Stimulated activated CD8-positive, alpha-beta memory T cell treated with anti-CD3 and anti-CD28 coated beads, Interleukin-2, amount 100 ng/mL, for 48 hours (primary cell): ENCODE measurements around the gene RNF31.

ENCODE experiments used
- DNase-seq, 2 donors: peaks; one replicate each; pipeline ENCODE4 v3.0.0-alpha.2; 2020; ENCODE audit warnings: low read depth in 2 of 2

The RNF31 gene

DNA sequence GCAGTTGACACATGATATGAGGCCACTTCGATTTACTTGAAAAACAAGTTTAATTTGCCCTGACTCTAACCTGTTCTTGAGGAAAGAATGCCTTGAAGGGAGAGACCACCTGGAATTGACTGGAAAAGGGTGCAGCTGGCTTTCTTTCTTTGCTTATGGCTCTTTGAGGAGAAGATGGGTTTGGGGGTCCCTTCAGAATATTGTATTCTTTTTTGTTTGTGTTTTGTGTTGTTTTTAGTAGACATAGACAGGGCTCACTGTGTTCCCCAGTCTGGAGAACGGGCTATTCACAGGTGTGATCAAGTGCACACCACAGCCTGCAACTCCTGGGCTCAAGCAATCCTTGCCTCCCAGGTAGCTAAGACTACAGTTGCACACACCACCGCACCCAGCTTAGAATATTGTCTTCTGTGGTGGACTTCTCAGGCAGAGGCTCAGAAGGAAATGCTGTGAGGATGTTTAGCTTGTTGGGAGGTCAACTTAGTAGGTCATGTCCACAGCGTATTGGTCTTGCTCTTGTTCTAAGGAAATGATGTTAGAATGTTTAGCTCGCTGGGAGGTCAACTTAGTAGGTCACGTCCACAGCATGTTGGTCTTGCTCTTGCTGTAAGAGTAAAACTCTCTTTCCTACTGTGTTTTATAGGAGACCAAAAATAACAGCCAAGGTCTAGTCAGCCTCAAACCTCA lies 31.0 kb upstream of the RNF31 start:
- no peak for DNase-seq

DNA sequence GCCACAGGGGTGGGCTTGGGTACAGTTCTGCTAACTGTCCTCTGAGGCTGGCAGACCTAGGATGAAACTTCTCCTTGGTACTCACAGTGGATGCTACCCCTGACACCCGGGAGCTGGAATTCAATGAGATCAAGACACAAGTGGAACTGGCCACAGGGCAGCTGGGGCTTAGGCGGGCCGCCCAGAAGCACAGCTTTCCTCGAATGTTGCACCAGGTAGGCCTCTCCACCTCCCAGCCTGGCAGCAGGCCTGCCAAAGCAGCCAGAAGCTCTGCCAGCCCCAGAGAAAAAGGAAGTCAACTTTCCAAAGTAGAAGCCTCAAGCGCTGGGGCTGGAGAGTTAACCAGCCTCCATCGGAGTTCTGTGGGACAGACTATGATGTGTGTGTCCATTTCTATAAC lies 30.1 kb upstream of the RNF31 start:
- no peak for DNase-seq

DNA sequence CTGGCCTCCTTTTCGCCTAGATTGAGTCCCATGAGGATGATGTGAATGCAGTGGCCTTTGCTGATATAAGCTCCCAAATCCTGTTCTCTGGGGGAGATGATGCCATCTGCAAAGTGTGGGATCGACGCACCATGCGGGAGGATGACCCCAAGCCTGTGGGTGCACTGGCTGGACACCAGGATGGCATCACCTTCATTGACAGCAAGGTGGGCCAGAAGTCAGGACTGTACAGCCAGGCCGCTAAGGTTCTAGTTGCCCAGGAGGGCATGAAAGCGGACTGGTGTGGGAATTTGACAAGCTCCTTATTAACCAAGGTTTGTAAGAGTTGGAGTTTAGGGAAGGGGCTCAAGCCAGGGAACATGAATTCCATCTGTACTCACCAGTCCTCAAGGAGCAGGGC lies 27.6 kb upstream of the RNF31 start:
- no peak for DNase-seq

DNA sequence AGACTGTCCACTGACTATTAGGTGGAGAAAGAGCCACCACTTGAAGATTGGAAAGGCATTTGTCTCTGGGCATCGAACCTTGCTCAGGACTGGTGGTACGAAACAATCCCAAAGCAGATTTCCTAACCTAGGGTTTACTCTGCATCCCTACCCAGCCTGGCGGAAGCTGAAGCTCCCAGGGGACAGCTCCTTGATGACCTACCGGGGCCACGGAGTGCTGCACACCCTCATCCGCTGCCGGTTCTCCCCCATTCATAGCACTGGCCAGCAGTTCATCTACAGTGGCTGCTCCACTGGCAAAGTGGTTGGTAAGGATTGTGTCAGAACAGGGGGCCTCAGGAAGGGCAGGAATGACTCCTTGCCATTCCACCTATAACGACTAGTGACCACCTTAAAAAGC lies 26.1 kb upstream of the RNF31 start:
- DNase-seq, result no peak

DNA sequence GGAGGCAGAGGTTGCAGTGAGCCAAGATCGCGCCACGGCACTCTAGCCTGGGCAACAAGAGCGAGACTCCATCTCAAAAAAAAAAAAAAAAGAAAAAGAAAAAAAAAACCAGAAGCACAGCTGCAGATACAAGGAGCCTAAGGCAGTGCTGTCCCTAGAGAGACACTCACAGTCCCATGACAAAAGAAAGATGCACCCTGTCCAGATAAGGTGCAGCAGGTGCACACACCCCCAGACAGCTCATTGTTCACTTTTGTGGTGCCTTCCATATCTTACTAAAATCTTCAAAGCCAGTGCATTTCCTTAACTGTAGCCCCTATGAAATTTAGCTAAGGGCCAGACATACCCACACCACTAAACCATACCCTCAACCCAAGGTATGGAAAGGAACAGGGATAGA lies 24.9 kb upstream of the RNF31 start:
- no peak for DNase-seq

DNA sequence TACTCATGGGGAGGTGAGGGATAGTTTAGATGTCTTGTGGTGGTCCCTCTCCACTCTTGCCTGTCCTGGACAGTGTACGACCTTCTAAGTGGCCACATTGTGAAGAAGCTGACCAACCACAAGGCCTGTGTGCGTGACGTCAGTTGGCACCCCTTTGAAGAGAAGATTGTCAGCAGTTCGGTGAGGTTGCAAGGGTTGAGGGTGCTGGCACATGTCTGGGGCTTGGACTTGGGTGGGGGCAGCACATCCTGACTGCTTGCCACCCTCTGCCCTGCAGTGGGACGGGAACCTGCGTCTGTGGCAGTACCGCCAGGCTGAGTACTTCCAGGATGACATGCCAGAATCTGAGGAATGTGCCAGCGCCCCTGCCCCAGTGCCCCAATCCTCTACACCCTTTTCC lies 24.4 kb upstream of the RNF31 start:
- no peak for DNase-seq

DNA sequence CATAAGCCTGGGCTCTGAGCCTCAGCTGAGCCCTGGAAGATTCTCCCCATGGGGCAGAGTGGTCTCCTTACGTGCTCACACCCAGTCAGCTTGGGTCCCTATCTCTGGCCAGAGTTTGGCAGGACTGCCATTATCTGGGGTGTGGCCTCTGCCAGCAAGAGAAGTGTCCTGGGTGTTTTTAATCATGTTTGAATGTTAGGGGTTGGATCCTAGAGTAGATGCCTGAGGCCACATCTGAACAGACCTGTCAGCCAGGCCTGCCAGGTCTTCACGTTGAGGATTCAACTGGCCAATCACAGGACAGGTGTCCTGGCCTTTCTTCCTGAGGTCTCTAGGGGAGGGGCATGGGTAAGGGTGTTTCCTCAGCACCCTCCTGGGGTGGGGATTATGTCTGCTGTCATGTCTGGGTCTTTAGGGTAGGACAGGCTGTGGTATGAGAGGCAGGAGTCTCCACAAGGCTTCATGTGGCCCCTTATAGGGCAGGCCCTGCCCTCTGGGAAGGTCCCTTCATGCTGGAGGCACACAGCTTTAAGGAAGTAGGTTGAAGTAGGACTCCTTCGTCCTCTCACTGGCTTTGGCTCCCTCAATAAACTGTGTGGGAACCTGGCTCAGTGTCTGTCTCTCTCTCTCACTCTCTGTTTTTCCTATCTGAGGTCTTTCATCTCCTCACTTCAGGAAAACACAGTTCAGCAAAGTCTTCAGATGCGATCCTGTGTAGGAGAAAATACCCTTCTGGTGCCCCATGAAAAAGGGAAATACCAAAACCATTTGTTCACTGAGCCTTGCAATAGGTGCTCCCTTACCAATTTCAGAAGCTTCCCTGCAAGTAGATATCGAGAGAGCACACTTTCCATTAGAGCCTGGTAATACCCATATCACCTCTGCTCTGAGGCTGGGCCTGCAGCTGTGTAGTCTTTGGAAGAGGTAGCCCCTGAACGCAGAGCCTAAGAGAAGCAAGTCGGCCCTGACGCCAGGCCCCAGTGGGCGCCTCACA lies 23.6 kb upstream of the RNF31 start:
- DNase-seq, result no peak

DNA sequence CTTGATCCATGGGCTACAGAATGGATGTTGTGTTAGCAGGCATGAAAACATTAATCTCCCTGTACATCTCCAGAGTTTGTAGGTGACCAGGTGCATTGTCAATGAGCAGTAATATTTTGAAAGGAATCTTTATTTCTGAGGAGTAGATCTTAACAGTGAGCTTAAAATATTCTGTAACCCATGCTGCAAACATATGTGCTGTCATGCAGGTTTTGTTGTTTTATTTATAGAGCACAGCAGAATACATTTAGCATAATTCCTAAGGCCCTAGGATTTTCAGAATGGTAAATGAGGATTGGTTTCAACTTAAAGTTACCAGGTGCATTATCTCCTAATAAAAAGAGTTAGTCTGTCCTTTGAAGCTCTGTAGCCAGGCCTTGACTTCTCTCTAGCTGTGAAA lies 20.4 kb upstream of the RNF31 start:
- no peak for DNase-seq

DNA sequence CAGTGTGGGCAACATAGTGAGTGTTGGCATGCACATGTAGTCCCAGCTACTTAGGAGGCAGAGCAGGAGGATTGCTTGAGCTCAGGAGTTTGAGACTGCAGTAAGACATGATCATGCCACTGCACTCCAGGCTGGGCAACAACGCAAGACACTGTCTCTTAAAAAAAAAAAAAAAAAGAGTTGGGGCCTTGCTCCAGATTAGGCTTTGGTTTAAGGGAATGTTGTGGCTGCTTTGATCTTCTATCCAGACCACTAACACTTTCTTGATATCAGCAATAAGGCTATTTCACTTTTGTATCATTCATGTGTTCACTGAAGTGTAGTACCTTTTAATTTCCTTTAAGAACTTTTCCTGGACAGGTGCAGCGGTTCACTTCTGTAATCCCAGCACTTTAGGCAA lies 19.6 kb upstream of the RNF31 start:
- no peak for DNase-seq

DNA sequence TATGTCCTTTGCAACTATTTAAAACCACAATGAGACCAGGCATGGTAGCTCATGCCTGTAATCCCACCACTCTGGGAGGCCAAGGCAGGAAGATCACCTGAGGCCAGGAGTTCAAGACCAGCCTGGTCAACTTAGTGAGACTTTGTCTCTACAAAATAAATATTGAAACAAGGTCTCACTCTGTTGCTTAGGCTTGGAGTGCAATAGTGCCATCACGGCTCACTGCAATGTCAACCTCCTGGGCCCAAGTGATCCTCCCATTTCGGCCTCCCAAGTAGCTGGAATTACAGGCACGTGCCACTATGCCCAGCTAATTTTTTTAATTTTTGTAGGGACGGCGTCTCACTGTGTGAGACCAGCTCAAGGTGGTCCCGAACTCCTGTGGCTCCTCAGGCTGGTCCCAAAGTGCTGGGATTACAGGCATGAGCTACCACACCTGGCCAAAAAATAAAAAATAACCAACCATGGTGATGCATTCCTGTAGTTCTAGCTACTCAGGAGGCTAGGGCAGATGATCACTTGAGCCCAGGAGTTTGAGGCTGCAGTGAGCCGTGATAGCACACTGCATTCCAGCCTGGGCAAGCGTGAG lies 17.8 kb upstream of the RNF31 start:
- DNase-seq, result no peak

DNA sequence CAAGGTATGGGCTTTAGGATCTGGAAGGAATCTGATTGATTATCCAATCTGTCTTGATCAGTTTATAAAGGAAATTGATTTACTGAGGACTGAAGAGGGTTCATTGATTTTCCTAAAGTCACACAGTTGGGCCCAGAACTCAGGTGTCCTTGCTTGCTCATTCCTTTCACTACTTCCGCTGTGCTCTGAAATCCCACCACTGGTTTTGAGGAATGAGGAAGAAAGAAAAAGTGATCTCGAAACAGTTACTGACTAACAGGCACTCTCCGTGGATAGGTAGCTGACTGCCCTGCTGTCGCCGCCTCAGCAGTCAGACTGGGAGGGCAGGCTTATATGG lies 16.9 kb upstream of the RNF31 start, which contains the start of gene FITM1:
FITM1 (plus strand) TSS at position 280 of the 337 bp plus-strand sequence. CDS start 905 bp downstream, outside the sequence.
- no peak for DNase-seq

DNA sequence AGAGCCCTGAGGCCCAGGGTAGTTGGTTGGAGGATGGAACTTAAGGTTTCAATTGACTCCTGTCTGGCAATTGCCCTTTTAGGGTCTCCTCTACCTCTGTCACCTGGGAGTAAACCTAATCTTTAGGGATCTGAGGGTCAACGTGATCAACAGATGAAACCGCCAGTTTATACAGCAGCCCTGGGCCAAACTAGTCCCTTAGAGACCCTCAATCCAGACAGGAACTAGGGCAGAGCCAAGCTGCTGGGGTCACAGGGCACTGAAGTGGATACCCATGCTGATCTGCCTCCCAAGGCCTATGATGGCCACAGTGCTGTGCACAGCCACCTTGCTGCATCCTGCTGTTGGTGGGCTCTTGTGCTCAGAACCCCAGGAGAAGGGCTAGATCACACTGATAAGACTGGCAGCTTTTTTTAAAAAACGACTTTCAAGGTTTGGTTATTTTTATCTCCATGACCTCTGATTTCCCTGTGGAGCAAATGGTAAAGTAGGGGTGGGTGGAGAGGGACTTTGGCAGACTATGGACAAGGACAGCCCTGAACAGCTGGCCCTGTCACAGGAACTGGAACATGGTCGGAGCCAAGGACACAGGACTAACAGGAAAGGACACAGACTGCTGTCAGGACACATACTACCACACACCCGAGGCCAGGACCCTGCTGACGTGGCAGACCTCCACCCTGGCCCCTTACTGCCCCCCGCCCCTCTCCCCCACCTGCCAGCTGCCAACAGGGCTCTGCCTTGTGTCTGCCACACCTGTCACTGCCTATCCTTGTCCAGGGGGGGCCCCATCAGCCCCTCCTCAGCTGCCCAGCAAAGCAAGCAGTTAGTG lies 16.4 kb upstream of the RNF31 start:
- no peak for DNase-seq

DNA sequence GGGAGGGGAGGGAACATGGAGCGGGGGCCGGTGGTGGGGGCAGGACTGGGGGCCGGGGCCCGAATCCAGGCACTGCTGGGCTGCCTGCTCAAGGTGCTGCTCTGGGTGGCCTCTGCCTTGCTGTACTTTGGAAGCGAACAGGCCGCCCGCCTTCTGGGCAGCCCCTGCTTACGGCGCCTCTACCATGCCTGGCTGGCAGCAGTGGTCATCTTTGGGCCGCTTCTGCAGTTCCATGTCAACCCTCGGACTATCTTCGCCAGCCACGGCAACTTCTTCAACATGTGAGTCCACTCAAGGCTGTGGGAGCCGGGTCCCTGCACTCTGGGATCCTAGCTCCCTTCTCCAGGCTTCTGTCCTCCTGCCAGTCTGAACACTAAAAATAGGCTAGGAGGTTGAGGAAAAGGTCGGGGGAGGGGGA lies 15.7 kb upstream of the RNF31 start:
- DNase-seq, result no peak

DNA sequence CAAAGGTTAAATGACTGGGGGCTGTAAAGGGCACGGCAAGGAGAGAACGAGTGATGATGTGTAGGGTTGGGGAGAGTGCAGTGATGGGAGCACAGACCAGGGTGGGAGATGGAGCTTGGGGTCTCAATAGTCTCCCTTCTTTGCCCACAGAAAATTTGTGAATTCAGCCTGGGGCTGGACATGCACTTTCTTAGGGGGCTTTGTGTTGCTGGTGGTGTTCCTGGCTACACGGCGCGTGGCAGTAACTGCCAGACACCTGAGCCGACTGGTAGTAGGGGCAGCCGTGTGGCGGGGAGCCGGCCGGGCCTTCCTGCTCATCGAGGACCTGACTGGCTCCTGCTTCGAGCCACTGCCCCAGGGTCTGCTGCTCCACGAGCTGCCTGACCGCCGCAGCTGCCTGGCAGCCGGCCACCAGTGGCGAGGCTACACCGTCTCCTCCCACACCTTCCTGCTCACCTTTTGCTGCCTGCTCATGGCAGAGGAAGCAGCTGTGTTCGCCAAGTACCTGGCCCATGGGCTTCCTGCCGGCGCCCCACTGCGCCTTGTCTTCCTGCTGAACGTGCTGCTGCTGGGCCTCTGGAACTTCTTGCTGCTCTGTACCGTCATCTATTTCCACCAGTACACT lies 15.1 kb upstream of the RNF31 start:
- DNase-seq, result no peak

DNA sequence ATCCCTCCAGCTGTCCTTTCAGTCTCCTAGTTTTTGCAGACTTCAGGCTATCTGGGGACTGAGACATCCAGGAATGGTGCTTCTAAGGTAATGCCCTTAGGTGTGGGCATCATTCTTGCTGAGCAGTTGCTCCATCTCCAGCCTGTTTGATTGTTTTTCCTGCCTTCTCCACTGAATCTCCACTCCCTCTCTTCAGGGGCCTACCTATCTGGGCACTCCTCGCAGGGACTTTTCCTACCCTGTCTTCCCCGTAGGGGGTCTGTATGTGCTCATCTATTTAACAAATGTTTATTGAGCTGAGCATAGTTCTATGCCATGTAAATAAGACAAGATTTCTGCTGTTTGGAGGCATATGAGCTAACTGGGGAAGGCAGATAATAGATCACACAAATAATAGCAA lies 14.3 kb upstream of the RNF31 start:
- DNase-seq, result no peak

DNA sequence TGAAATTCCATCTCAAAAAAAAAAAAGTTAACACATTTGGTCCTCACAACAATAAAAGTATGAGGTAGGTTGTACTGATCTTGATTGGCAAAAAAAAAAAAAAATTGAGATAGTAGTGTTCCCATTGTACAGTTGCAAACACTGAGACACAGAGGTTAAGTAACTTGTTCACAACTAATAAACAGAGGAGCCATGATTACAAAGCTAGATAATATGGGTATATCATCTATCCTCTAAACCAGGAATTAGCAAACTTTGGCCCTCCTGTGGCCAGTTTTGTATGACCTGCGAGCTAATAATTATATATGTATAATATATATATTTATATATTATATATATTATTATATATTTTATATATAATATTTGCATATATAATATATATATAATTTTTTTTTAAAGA lies 13.6 kb upstream of the RNF31 start:
- no peak for DNase-seq

DNA sequence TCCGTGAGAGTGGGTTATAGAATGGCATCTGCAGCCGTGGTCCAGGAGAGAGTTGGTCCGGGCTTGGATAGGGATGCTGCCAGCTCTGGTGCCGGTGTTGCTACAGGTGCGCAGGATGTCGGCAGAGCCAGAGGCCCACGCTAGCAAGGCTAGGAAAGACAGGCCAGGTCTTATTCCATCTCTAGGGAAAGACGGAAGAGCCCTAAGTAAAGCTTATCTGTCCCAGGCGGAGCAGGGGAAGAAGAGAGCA lies 11.8 kb upstream of the RNF31 start:
- no peak for DNase-seq

DNA sequence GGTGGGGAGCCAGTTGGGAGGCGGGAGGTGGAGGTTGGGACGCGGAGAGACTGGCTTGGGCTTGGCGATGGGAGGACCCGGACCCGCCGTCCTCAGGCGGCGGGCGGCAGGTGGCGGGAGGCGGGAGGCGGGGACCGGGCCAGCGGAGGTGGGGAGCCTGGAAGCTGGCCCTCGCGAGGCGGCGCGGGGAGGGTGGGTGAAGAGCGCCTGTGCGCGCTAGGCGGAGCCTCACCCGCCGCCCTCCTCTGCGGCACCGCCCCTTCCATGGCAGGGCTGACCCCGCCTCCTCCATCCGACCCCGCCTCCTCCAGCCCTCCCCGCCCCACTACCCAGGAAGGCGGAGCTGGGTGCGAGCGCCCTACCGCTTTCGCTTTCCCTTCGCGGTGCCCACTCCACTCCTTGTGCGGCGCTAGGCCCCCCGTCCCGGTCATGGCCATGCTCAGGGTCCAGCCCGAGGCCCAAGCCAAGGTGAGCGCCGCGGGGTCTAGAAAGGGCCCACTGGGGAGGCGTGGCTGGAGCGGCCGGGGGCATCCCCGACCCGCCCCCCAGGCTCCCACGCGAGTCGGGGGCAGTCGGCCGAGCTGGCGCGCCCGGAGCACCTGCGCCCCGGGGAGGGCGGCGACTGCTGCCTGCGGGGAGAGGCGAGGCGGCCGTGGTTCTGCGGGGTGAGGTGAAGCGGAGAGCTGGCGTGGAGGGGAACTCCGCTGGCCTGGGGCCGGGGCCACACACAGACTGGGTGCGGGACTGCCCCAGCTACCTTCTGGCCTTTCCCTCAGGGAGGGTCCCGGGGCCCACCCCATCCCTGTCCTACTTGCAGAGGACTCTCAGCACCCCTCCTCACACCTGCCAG lies 11.2 kb upstream of the RNF31 start, which contains the start of gene PSME1:
PSME1 (plus strand) TSS at position 361 of the 850 bp plus-strand sequence; CDS start at position 430, 69 bp downstream.
- peak; percentile 89 to 94 for DNase-seq

DNA sequence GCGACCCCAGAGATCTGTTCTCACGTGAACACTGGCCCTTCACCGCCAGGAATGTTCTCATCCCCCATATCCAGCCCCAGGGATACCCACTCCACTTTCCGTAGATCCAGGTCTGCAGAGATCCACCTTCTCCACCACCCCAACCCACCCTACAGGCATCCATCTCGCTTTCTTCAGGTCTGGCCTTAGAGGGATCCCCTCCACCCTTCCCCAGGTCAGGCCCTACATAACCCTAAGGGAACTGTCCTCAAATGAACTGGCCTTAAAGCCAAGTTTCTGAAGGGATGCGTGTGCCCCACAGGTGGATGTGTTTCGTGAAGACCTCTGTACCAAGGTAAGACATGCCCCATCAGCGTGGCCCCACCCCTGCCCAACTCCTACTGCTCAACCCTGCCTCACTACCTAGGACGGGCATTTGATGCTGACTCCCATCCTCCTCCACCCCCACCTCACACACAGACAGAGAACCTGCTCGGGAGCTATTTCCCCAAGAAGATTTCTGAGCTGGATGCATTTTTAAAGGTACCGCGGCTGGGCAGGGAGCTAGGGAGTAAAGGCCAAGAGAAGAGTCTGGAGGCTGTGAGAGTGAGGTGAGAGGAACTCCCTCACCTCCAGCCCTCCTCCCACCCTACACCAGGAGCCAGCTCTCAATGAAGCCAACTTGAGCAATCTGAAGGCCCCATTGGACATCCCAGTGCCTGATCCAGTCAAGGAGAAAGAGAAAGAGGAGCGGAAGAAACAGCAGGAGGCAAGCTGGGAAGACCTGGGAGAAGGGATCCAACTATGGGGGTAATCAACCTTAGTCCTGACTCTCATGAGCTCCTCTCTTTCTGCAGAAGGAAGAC lies 10.4 kb upstream of the RNF31 start:
- DNase-seq, result no peak
